Esophagus squamous epithelium (tissue), 5 donors: ENCODE data around the gene BCL7C. TPM values are rescaled to one million over a fixed set of nuclear protein-coding genes. Genes with fewer than 3 reads are reported as not detected.
A peak's percentile ranks its signal among the peaks of the same experiment; 100 is the strongest.

Experiments
- DNase-seq: peaks from one replicate; lab custom pipeline; 2025; lab: John Stamatoyannopoulos, UW
- H3K27ac ChIP-seq, 4 donors: fragments of 200-600 bp; sonication (generic); one replicate each; pipeline ENCODE4 v1.5.1; 2016 to 2019; ENCODE audit warnings: mild to moderate bottlenecking in 1 of 4
- H3K27me3 ChIP-seq, 4 donors: fragments of 200-600 bp; sonication (generic); 1 replicate in 3 of 4; 2 replicates in 1 of 4; pipeline versions ENCODE4 v1.5.1 to v1.6.0; 2017 to 2021; ENCODE audit warnings: antibody characterized with exemption in 1 of 4
- H3K36me3 ChIP-seq, 3 donors: fragments of 200-600 bp; sonication (generic); one replicate each; pipeline ENCODE4 v1.5.1; 2016 to 2019
- H3K4me1 ChIP-seq, 3 donors: fragments of 200-600 bp; sonication (generic); one replicate each; pipeline ENCODE4 v1.5.1; 2017 to 2019
- H3K4me3 ChIP-seq, 4 donors: fragments of 200-600 bp; sonication (generic); 1 replicate in 3 of 4; 2 replicates in 1 of 4; pipeline ENCODE4 v1.5.1; 2016 to 2019; ENCODE audit warnings: mild to moderate bottlenecking in 2 of 4, moderate library complexity in 1 of 4
- H3K9me3 ChIP-seq, 3 donors: fragments of 200-600 bp; sonication (generic); one replicate each; pipeline ENCODE4 v1.5.1; 2016 to 2019
- POLR2A ChIP-seq, 4 donors: fragments of 450-650 bp; IDR thresholded peaks; one replicate each; pipeline ENCODE4 v1.6.1; 2017; ENCODE audit warnings: antibody characterized with exemption in 4 of 4, mild to moderate bottlenecking in 4 of 4, moderate library complexity in 3 of 4
- WGBS, 2 donors: methylation state at CpG; one replicate each; pipeline ENCODE4 v1.1.5; 2018; 5-methylcytosine and 5-hydroxymethylcytosine counted together
- intact Hi-C: fragments of 100-400 bp; cut with DNase I; formaldehyde crosslinking; loops from one replicate; pipeline ENCODE4 v1.15.0; 2022
- total RNA-seq, 4 donors: library from RNA; depleted of rRNA; stranded (reverse); fragments of >200 nt; gene quantifications; one replicate each; pipeline ENCODE4 v1.1.0, GENCODE V29; 2016
- TF ChIP-seq, protein P1 (sequence below), 6 experiments: fragments of 450-650 bp in 4 of 6; fragments of 200-600 bp in 2 of 6; sonication (generic) in 2 of 6; IDR thresholded peaks; one replicate each; pipeline ENCODE4 v1.5.1; 2016 to 2019; ENCODE audit warnings: antibody characterized with exemption in 6 of 6, mild to moderate bottlenecking in 4 of 6, moderate library complexity in 4 of 6
- donor health status: DM: yes; HTN: yes; CAD: no.

Gene BCL7C
- total RNA-seq, 4 donors from 2014 or later, result 16.2 to 41.4 (median 25.8) TPM

DNA sequence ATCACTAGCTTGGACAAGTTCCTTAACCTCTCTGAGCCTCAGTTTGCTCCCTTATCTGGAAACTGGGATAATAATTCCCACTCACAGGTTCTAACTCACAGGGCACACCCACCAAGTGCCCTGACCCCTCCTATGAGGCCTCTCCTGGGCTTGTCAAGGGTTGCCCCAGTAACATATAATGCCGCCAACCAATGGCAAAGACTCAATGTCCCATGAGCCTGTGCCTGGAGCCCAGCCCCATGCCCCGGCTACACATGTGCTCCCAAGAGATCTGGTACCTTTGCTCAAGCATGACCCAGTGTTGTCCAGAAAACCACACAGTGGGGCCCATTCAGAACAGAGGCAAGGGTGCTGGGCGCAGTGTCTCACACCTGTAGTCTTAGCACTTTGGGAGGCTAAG lies 21.0 kb upstream of the BCL7C start:
- TF ChIP-seq, protein P1, sequence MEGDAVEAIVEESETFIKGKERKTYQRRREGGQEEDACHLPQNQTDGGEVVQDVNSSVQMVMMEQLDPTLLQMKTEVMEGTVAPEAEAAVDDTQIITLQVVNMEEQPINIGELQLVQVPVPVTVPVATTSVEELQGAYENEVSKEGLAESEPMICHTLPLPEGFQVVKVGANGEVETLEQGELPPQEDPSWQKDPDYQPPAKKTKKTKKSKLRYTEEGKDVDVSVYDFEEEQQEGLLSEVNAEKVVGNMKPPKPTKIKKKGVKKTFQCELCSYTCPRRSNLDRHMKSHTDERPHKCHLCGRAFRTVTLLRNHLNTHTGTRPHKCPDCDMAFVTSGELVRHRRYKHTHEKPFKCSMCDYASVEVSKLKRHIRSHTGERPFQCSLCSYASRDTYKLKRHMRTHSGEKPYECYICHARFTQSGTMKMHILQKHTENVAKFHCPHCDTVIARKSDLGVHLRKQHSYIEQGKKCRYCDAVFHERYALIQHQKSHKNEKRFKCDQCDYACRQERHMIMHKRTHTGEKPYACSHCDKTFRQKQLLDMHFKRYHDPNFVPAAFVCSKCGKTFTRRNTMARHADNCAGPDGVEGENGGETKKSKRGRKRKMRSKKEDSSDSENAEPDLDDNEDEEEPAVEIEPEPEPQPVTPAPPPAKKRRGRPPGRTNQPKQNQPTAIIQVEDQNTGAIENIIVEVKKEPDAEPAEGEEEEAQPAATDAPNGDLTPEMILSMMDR (IDR thresholded peaks at IDR 0.05), result no peak
- no peak for TF ChIP-seq POLR2A (IDR thresholded peaks at IDR 0.05)
- H3K27ac ChIP-seq, result no peak overlapping the region
- no peak for DNase-seq
- H3K27me3 ChIP-seq, result no peaks in the 10 kb centered on the region
- WGBS, 2 donors, result 80% methylated on average over 1 of the region's 3 CpGs
- no peaks in the 10 kb centered on the region for H3K36me3 ChIP-seq
- H3K4me1 ChIP-seq, result peaks cover 0 to 13% (median 4%) of the 10 kb centered on the region in 3 donors
- no peak overlapping the region for H3K4me3 ChIP-seq
- intact Hi-C loops, result no loop called here
- no peaks in the 10 kb centered on the region for H3K9me3 ChIP-seq

- Histone ChIP-seq H3K4me1 (peaks cover 0 to 13% (median 4%) of the 10 kb centered on the region in 3 donors), H3K36me3 (no peaks in the 10 kb centered on the region), H3K27ac (no peak overlapping the region), H3K9me3 (no peaks in the 10 kb centered on the region), H3K4me3 (no peak overlapping the region), H3K27me3 (no peaks in the 10 kb centered on the region)
- TF ChIP-seq, protein P1 (IDR thresholded peaks at IDR 0.05), result no peak
- TF ChIP-seq POLR2A (IDR thresholded peaks at IDR 0.05), result no peak
- intact Hi-C loops, result no loop called here
- DNase-seq, result no peak
- WGBS, 2 donors, result 83 to 92% methylated on average over 4 to 6 of the region's 6 CpGs
These were observed 19.0 kb upstream of the BCL7C start for GRCh38 chr16:30912794-30913412.

GRCh38 chr16:30910427-30911029 lies 16.7 kb upstream of the BCL7C start:
- Histone ChIP-seq H3K9me3 (no peaks in the 10 kb centered on the region), H3K4me3 (no peak overlapping the region), H3K36me3 (no peaks in the 10 kb centered on the region), H3K4me1 (peaks cover 0 to 13% (median 4%) of the 10 kb centered on the region in 3 donors), H3K27me3 (no peaks in the 10 kb centered on the region), H3K27ac (peak overlapping the region in 3 of 4 donors; percentile 22 to 48 (median 42))
- TF ChIP-seq, protein P1 (IDR thresholded peaks at IDR 0.05), result no peak
- TF ChIP-seq POLR2A (IDR thresholded peaks at IDR 0.05), result no peak
- 32 to 77% methylated on average over 7 to 8 of the region's 18 CpGs for WGBS, 2 donors
- no peak for DNase-seq
- intact Hi-C loops, result no loop called here

GRCh38 chr16:30907064-30907463 lies 13.2 kb upstream of the BCL7C start:
- Histone ChIP-seq H3K27ac (no peak overlapping the region), H3K9me3 (no peaks in the 10 kb centered on the region), H3K27me3 (no peaks in the 10 kb centered on the region), H3K4me1 (peaks cover 6 to 38% (median 15%) of the 10 kb centered on the region in 3 donors), H3K4me3 (no peak overlapping the region), H3K36me3 (no peaks in the 10 kb centered on the region)
- intact Hi-C loops, result no loop called here
- TF ChIP-seq, protein P1 (IDR thresholded peaks at IDR 0.05), result no peak
- no peak for TF ChIP-seq POLR2A (IDR thresholded peaks at IDR 0.05)
- 100% methylated on average over 2 to 3 of the region's 4 CpGs for WGBS, 2 donors
- no peak for DNase-seq

GRCh38 chr16:30904114-30904780 lies 10.4 kb upstream of the BCL7C start:
- no peaks in the 10 kb centered on the region for H3K27me3 ChIP-seq
- H3K4me3 ChIP-seq, result no peak overlapping the region
- no peak for DNase-seq
- H3K27ac ChIP-seq, result peak overlapping the region; percentile 83 to 91 (median 84)
- intact Hi-C loops, result no loop called here
- H3K9me3 ChIP-seq, result no peaks in the 10 kb centered on the region
- 75 to 81% methylated on average over 4 to 6 of the region's 19 CpGs for WGBS, 2 donors
- no peaks in the 10 kb centered on the region for H3K36me3 ChIP-seq
- peaks cover 16 to 38% (median 18%) of the 10 kb centered on the region in 3 donors for H3K4me1 ChIP-seq
- no peak for TF ChIP-seq POLR2A (IDR thresholded peaks at IDR 0.05)
- TF ChIP-seq, protein P1 (IDR thresholded peaks at IDR 0.05), result no peak
